Muscle layer of duodenum (tissue), 2 donors: ENCODE data around the gene MYPN.
"Not testable (repeated sequence)": the region's sequence is repeated elsewhere in the genome, so short reads cannot be mapped to it uniquely, and the experiment has no call there.

Source experiments
- H3K27ac ChIP-seq: one replicate; pipeline ENCODE4 v1.7.0; 2013; ENCODE audit warnings: mild to moderate bottlenecking, low read length
- H3K27me3 ChIP-seq: one replicate; pipeline ENCODE4 v1.7.0; 2013; ENCODE audit warnings: low read depth, mild to moderate bottlenecking, control low read depth, low read length
- H3K36me3 ChIP-seq, 2 donors: one replicate each; pipeline ENCODE4 v1.7.0; 2013; ENCODE audit warnings: low read length in 2 of 2, control low read depth in 1 of 2, mild to moderate bottlenecking in 1 of 2; ENCODE audit not compliant: insufficient read depth in 2 of 2, control insufficient read depth in 1 of 2
- H3K4me1 ChIP-seq, 2 donors: one replicate each; pipeline ENCODE4 v1.7.0; 2013; ENCODE audit warnings: low read length in 2 of 2, mild to moderate bottlenecking in 2 of 2, control low read depth in 1 of 2, moderate library complexity in 1 of 2; ENCODE audit not compliant: insufficient read depth in 2 of 2, control insufficient read depth in 1 of 2
- H3K4me3 ChIP-seq, 2 donors: one replicate each; pipeline ENCODE4 v1.7.0; 2013; ENCODE audit warnings: low read length in 2 of 2, low read depth in 1 of 2, mild to moderate bottlenecking in 1 of 2
- H3K9me3 ChIP-seq, 2 donors: one replicate each; pipeline ENCODE4 v1.7.0; 2013; ENCODE audit warnings: low read length in 2 of 2, control low read depth in 1 of 2, mild to moderate bottlenecking in 1 of 2; ENCODE audit not compliant: control insufficient read depth in 1 of 2
- donor health status: healthy.

The MYPN gene

GRCh38 chr10:68155615-68156210, 46.4 kb downstream of the MYPN start:
- no peaks in the 10 kb centered on the region for H3K36me3 ChIP-seq
- H3K27me3 ChIP-seq, result no peaks in the 10 kb centered on the region
- H3K9me3 ChIP-seq, result no peaks in the 10 kb centered on the region
- no peak overlapping the region for H3K27ac ChIP-seq
- H3K4me1 ChIP-seq, result peaks cover 0 to 14% of the 10 kb centered on the region in 2 donors
- H3K4me3 ChIP-seq, result no peak overlapping the region

GRCh38 chr10:68156373-68157185, 47.3 kb downstream of the MYPN start:
- H3K27me3 ChIP-seq, result no peaks in the 10 kb centered on the region
- H3K36me3 ChIP-seq, result no peaks in the 10 kb centered on the region
- no peak overlapping the region for H3K27ac ChIP-seq
- H3K4me1 ChIP-seq, result peaks cover 0 to 14% of the 10 kb centered on the region in 2 donors
- no peak overlapping the region for H3K4me3 ChIP-seq
- no peaks in the 10 kb centered on the region for H3K9me3 ChIP-seq

- not testable (repeated sequence) for H3K4me3 ChIP-seq, H3K27me3 ChIP-seq, H3K36me3 ChIP-seq
These were observed 48.2 kb downstream of the MYPN start for GRCh38 chr10:68157522-68157921.

GRCh38 chr10:68158031-68158430, 48.7 kb downstream of the MYPN start:
- Histone ChIP-seq H3K4me1 (peaks cover 0 to 14% of the 10 kb centered on the region in 2 donors), H3K27me3 (no peaks in the 10 kb centered on the region), H3K9me3 (no peaks in the 10 kb centered on the region), H3K4me3 (no peak overlapping the region), H3K27ac (no peak overlapping the region), H3K36me3 (no peaks in the 10 kb centered on the region)

More at GRCh38 chr10:68157522-68157921, 48.2 kb downstream of the MYPN start:
- not testable (repeated sequence) for H3K9me3 ChIP-seq, H3K27ac ChIP-seq
- H3K4me1 ChIP-seq, result peaks cover 0 to 14% of the 10 kb centered on the region in 2 donors

- Histone ChIP-seq H3K9me3 (no peaks in the 10 kb centered on the region), H3K4me1 (no peaks in the 10 kb centered on the region), H3K27me3 (no peaks in the 10 kb centered on the region), H3K4me3 (no peak overlapping the region), H3K36me3 (no peaks in the 10 kb centered on the region), H3K27ac (no peak overlapping the region)
These were observed 54.4 kb downstream of the MYPN start for GRCh38 chr10:68163735-68164134.

GRCh38 chr10:68165643-68166042, 56.4 kb downstream of the MYPN start:
- no peak overlapping the region for H3K27ac ChIP-seq
- no peaks in the 10 kb centered on the region for H3K27me3 ChIP-seq
- no peaks in the 10 kb centered on the region for H3K36me3 ChIP-seq
- no peaks in the 10 kb centered on the region for H3K9me3 ChIP-seq
- no peak overlapping the region for H3K4me3 ChIP-seq
- no peaks in the 10 kb centered on the region for H3K4me1 ChIP-seq

- no peaks in the 10 kb centered on the region for H3K27me3 ChIP-seq
- H3K9me3 ChIP-seq, result no peaks in the 10 kb centered on the region
- H3K27ac ChIP-seq, result no peak overlapping the region
- H3K4me1 ChIP-seq, result no peaks in the 10 kb centered on the region
- no peaks in the 10 kb centered on the region for H3K36me3 ChIP-seq
- H3K4me3 ChIP-seq, result no peak overlapping the region
These were observed 57.7 kb downstream of the MYPN start for GRCh38 chr10:68166871-68167585.

- no peaks in the 10 kb centered on the region for H3K4me1 ChIP-seq
- H3K36me3 ChIP-seq, result no peaks in the 10 kb centered on the region
- H3K27me3 ChIP-seq, result no peaks in the 10 kb centered on the region
These were observed 58.4 kb downstream of the MYPN start for GRCh38 chr10:68167586-68168189.

GRCh38 chr10:68171539-68172080, 62.3 kb downstream of the MYPN start:
- Histone ChIP-seq H3K36me3 (no peaks in the 10 kb centered on the region), H3K27me3 (no peaks in the 10 kb centered on the region), H3K4me1 (no peaks in the 10 kb centered on the region), H3K27ac (no peak overlapping the region), H3K4me3 (no peak overlapping the region), H3K9me3 (no peaks in the 10 kb centered on the region)

More at GRCh38 chr10:68167586-68168189, 58.4 kb downstream of the MYPN start:
- Histone ChIP-seq H3K9me3 (no peaks in the 10 kb centered on the region), H3K27ac (no peak overlapping the region), H3K4me3 (no peak overlapping the region)

- Histone ChIP-seq H3K27me3 (no peaks in the 10 kb centered on the region), H3K36me3 (no peaks in the 10 kb centered on the region), H3K4me1 (no peaks in the 10 kb centered on the region), H3K9me3 (no peaks in the 10 kb centered on the region), H3K27ac (no peak overlapping the region), H3K4me3 (no peak overlapping the region)
These were observed 63.0 kb downstream of the MYPN start for GRCh38 chr10:68172324-68172723.

- Histone ChIP-seq H3K4me1 (no peaks in the 10 kb centered on the region), H3K4me3 (no peak overlapping the region), H3K27me3 (no peaks in the 10 kb centered on the region), H3K9me3 (no peaks in the 10 kb centered on the region), H3K27ac (no peak overlapping the region), H3K36me3 (no peaks in the 10 kb centered on the region)
These were observed 66.7 kb downstream of the MYPN start for GRCh38 chr10:68175949-68176348.
